Kidney (tissue), 14 donors: ENCODE data around the gene MMP21. TPM values are rescaled to one million over a fixed set of nuclear protein-coding genes. Genes with fewer than 3 reads are reported as not detected.

Experiments
- DNase-seq, 5 donors: peaks; one replicate each; pipeline ENCODE4 v3.0.0-alpha.2; 2013 to 2020
- FAIRE-seq: peaks from 2 replicates; lab custom pipeline; 2012; peaks lifted over from hg19 to GRCh38; lab: Jason Lieb, UNC
- H3K27ac ChIP-seq, 2 donors: one replicate each; pipeline ENCODE4 v1.7.0; 2013; ENCODE audit warnings: low read depth in 2 of 2, low read length in 2 of 2, inconsistent platforms in 1 of 2
- H3K27me3 ChIP-seq: one replicate; pipeline ENCODE4 v1.7.1; 2013; ENCODE audit warnings: low read length, inconsistent platforms; ENCODE audit not compliant: control insufficient read depth, insufficient read depth
- H3K36me3 ChIP-seq, 3 donors: one replicate each; pipeline versions ENCODE4 v1.7.0 to v1.7.1; 2013; ENCODE audit warnings: low read length in 3 of 3, control low read depth in 1 of 3, inconsistent platforms in 1 of 3; ENCODE audit not compliant: insufficient read depth in 3 of 3, control insufficient read depth in 2 of 3
- H3K4me1 ChIP-seq, 3 donors: one replicate each; pipeline versions ENCODE4 v1.7.0 to v1.7.1; 2013; ENCODE audit warnings: low read length in 3 of 3, inconsistent platforms in 1 of 3, low read depth in 1 of 3; ENCODE audit not compliant: control insufficient read depth in 2 of 3, insufficient read depth in 2 of 3
- H3K4me3 ChIP-seq, 3 donors: one replicate each; pipeline versions ENCODE4 v1.7.0 to v1.8.1; 2013; ENCODE audit warnings: low read length in 3 of 3, control low read depth in 1 of 3, inconsistent platforms in 1 of 3
- H3K9ac ChIP-seq, 3 donors: one replicate each; pipeline versions ENCODE4 v1.7.0 to v1.7.1; 2013; ENCODE audit warnings: low read length in 3 of 3, control low read depth in 1 of 3, inconsistent platforms in 1 of 3
- H3K9me3 ChIP-seq, 3 donors: one replicate each; pipeline versions ENCODE4 v1.7.0 to v1.7.1; 2013; ENCODE audit warnings: low read length in 3 of 3, control low read depth in 1 of 3, inconsistent platforms in 1 of 3; ENCODE audit not compliant: control insufficient read depth in 2 of 3, insufficient read depth in 1 of 3
- intact Hi-C: fragments of 100-400 bp; cut with DNase I; formaldehyde crosslinking; loops from one replicate; pipeline ENCODE4 v1.11.1; 2022
- polyA plus RNA-seq: library from polyadenylated mRNA; stranded (reverse); fragments of 350-450 nt; fragmentation: Illumina TruSeq; extraction: RNeasy Lipid Tissue Mini Kit (QIAGEN cat#74804); gene quantifications from one replicate; pipeline ENCODE4 v1.2.3, GENCODE V29; 2014; ENCODE audit warnings: low read depth, low replicate concordance; ENCODE audit not compliant: insufficient read depth
- total RNA-seq: library from RNA; stranded (reverse); fragmentation: NEBNext Ultra II Directional; extraction: Animal tissue kit (Norgen Biotek cat#: 25700); gene quantifications from one replicate; pipeline ENCODE4 v1.2.1, GENCODE V29; 2021
- TF ChIP-seq, protein P1 (sequence below): IDR thresholded peaks from 3 replicates; pipeline ENCODE4 v1.5.1; 2012; ENCODE audit warnings: mild to moderate bottlenecking, moderate library complexity, borderline replicate concordance; ENCODE audit not compliant: insufficient read depth; ENCODE audit errors: extremely low read depth
- donor health status: control.
- donor health status: control.
- donor health status: control.
- donor health status: control.
- donor health status: control.
- donor health status: DM: yes; HTN: yes; CAD: no.
- donor health status: Normal renal cell carcinoma (clear cell type).

The MMP21 gene
- total and polyA plus RNA-seq, 2 donors from 2014 or later, result 0.13 TPM; not detected in 1

- no peaks in the 10 kb centered on the region for H3K27me3 ChIP-seq
- no peak for FAIRE-seq
These were observed 2.8 kb downstream of the MMP21 start for GRCh38 chr10:125772864-125773180.

DNA sequence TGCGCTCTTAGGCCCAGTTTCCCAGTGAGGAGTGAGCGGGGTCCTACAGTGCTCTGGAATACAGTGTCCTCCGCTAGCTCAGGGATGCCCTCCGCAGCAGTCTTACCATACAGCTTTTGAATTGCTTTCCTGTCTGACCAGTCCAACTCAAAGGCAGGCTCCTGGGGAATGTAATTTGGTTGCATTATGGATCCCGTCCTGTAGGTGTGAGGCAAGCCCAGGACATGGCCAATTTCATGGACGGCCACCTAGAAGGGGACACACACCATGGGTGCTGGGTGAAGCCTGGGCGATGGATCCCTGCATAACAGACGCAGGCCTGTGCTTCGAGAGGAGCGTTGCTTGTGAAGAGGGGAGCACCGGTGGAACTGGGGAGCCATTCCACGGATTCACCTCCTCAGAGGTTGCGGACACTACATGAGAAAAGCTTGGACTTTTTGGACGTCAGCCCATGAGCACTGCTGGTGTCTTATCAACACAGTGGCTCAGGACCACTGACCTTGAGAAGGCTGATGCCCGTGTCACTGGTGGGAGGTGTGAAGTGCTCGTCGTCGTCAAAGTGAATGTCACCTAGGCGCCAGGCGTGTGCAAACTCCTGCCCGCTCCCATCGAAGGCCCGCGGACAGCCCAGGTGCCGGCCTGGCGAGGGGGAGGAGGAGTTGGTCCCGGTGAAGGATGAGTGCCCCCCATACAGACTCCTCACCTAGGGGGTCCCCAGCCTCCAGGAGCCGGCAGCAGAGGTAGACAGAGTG, 3.3 kb downstream of the MMP21 start:
- Histone ChIP-seq H3K4me3 (no peak overlapping the region), H3K9ac (no peak overlapping the region), H3K36me3 (no peaks in the 10 kb centered on the region), H3K9me3 (no peaks in the 10 kb centered on the region), H3K27me3 (no peaks in the 10 kb centered on the region), H3K27ac (no peak overlapping the region), H3K4me1 (peaks cover 0 to 3% (median 0%) of the 10 kb centered on the region in 3 donors)
- no peak for DNase-seq
- intact Hi-C loops, result no loop called here
- no peak for FAIRE-seq
- TF ChIP-seq, protein P1, sequence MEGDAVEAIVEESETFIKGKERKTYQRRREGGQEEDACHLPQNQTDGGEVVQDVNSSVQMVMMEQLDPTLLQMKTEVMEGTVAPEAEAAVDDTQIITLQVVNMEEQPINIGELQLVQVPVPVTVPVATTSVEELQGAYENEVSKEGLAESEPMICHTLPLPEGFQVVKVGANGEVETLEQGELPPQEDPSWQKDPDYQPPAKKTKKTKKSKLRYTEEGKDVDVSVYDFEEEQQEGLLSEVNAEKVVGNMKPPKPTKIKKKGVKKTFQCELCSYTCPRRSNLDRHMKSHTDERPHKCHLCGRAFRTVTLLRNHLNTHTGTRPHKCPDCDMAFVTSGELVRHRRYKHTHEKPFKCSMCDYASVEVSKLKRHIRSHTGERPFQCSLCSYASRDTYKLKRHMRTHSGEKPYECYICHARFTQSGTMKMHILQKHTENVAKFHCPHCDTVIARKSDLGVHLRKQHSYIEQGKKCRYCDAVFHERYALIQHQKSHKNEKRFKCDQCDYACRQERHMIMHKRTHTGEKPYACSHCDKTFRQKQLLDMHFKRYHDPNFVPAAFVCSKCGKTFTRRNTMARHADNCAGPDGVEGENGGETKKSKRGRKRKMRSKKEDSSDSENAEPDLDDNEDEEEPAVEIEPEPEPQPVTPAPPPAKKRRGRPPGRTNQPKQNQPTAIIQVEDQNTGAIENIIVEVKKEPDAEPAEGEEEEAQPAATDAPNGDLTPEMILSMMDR, result no peak

More at GRCh38 chr10:125772864-125773180, 2.8 kb downstream of the MMP21 start:
- no peak for DNase-seq
- Histone ChIP-seq H3K4me3 (no peak overlapping the region), H3K9ac (no peak overlapping the region), H3K9me3 (no peaks in the 10 kb centered on the region), H3K36me3 (no peaks in the 10 kb centered on the region), H3K27ac (no peak overlapping the region), H3K4me1 (peaks cover 0 to 3% (median 0%) of the 10 kb centered on the region in 3 donors)
- intact Hi-C loops, result no loop called here
- TF ChIP-seq, protein P1, result no peak

GRCh38 chr10:125770844-125771243, 4.8 kb downstream of the MMP21 start:
- DNase-seq (no peak), FAIRE-seq (no peak)
- H3K27ac ChIP-seq, result no peak overlapping the region
- H3K9ac ChIP-seq, result no peak overlapping the region
- no peaks in the 10 kb centered on the region for H3K36me3 ChIP-seq
- intact Hi-C loops, result no loop called here
- H3K27me3 ChIP-seq, result no peaks in the 10 kb centered on the region
- no peaks in the 10 kb centered on the region for H3K9me3 ChIP-seq
- H3K4me1 ChIP-seq, result peaks cover 0 to 3% (median 0%) of the 10 kb centered on the region in 3 donors
- TF ChIP-seq, protein P1, result no peak
- no peak overlapping the region for H3K4me3 ChIP-seq
